Body of pancreas (tissue), 4 donors: ENCODE data around the gene NR6A1. TPM values are rescaled to one million over a fixed set of nuclear protein-coding genes. Genes with fewer than 3 reads are reported as not detected.

Experiments used
- ATAC-seq: fragments of 150-250 bp; one replicate; pipeline ENCODE4 v1.9.1; 2016
- DNase-seq, 4 donors: peaks; one replicate each; pipeline ENCODE4 v3.0.0-alpha.2; 2019
- H3K27ac ChIP-seq, 4 donors: fragments of 200-600 bp; sonication (generic); 1 replicate in 3 of 4; 2 replicates in 1 of 4; pipeline versions ENCODE4 v1.5.1 to v1.6.1; 2016 to 2019; ENCODE audit warnings: mild to moderate bottlenecking in 1 of 4, mixed read lengths in 1 of 4, moderate library complexity in 1 of 4
- H3K27me3 ChIP-seq, 2 donors: fragments of 200-600 bp; sonication (generic); one replicate each; pipeline ENCODE4 v1.6.0; 2016; ENCODE audit warnings: mild to moderate bottlenecking in 1 of 2
- H3K36me3 ChIP-seq, 2 donors: fragments of 200-600 bp; sonication (generic); replicated peaks in 1 of 2; 2 replicates each; pipeline ENCODE4 v1.5.1; 2016; ENCODE audit warnings: low read depth in 2 of 2; ENCODE audit not compliant: insufficient read depth in 1 of 2
- H3K4me1 ChIP-seq: fragments of 200-600 bp; sonication (generic); one replicate; pipeline ENCODE4 v1.6.0; 2016
- H3K4me3 ChIP-seq, 2 donors: fragments of 200-600 bp; sonication (generic); 1 replicate in 1 of 2; 2 replicates in 1 of 2; pipeline ENCODE4 v1.5.1; 2016 to 2019
- H3K9me3 ChIP-seq, 3 donors: fragments of 200-600 bp; sonication (generic); 1 replicate in 2 of 3; 2 replicates in 1 of 3; pipeline ENCODE4 v1.5.1; 2016
- POLR2A ChIP-seq, 3 donors: fragments of 450-650 bp; IDR thresholded peaks; one replicate each; pipeline ENCODE4 v1.6.1; 2016; ENCODE audit warnings: antibody characterized with exemption in 3 of 3, mild to moderate bottlenecking in 2 of 3
- WGBS, 2 donors: methylation state at CpG; one replicate each; pipeline ENCODE4 v1.1.5; 2017; 5-methylcytosine and 5-hydroxymethylcytosine counted together
- intact Hi-C: fragments of 100-400 bp; cut with DNase I; formaldehyde crosslinking; loops from one replicate; pipeline ENCODE4 v1.15.1; 2023
- total RNA-seq, 2 donors: library from RNA; depleted of rRNA; stranded (reverse); fragments of >200 nt; gene quantifications; one replicate each; pipeline ENCODE4 v1.1.0, GENCODE V29; 2016
- TF ChIP-seq, protein P1 (sequence below), 7 experiments: fragments of 450-650 bp in 4 of 7; fragments of 200-600 bp in 3 of 7; sonication (generic) in 3 of 7; IDR thresholded peaks; one replicate each; pipeline ENCODE4 v1.5.1; 2016 to 2019; ENCODE audit warnings: antibody characterized with exemption in 7 of 7

Gene NR6A1
- total RNA-seq, 2 donors from 2014 or later, result 3.3 to 3.9 TPM

- no peak for DNase-seq
- WGBS, 2 donors, result 73 to 91% methylated on average over 1 of the region's 1 CpG
- no peaks in the 10 kb centered on the region for H3K27me3 ChIP-seq
- H3K27ac ChIP-seq, result no peak overlapping the region
- no peaks in the 10 kb centered on the region for H3K36me3 ChIP-seq
- intact Hi-C loops, result no loop called here
- H3K4me1 ChIP-seq, result peaks cover 19% of the 10 kb centered on the region
- no peak for ATAC-seq
- TF ChIP-seq POLR2A (IDR thresholded peaks at IDR 0.05), result no peak
- TF ChIP-seq, protein P1, sequence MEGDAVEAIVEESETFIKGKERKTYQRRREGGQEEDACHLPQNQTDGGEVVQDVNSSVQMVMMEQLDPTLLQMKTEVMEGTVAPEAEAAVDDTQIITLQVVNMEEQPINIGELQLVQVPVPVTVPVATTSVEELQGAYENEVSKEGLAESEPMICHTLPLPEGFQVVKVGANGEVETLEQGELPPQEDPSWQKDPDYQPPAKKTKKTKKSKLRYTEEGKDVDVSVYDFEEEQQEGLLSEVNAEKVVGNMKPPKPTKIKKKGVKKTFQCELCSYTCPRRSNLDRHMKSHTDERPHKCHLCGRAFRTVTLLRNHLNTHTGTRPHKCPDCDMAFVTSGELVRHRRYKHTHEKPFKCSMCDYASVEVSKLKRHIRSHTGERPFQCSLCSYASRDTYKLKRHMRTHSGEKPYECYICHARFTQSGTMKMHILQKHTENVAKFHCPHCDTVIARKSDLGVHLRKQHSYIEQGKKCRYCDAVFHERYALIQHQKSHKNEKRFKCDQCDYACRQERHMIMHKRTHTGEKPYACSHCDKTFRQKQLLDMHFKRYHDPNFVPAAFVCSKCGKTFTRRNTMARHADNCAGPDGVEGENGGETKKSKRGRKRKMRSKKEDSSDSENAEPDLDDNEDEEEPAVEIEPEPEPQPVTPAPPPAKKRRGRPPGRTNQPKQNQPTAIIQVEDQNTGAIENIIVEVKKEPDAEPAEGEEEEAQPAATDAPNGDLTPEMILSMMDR (IDR thresholded peaks at IDR 0.05), result no peak
- H3K9me3 ChIP-seq, result no peaks in the 10 kb centered on the region
- H3K4me3 ChIP-seq, result no peak overlapping the region
Observed at GRCh38 chr9:124680049-124680448, 91.1 kb downstream of the NR6A1 start.

- DNase-seq, result peak in 3 of 4 donors; percentile 29 to 44 (median 36)
- H3K4me3 ChIP-seq, result no peak overlapping the region
- peak; percentile 79 for ATAC-seq
- no peaks in the 10 kb centered on the region for H3K9me3 ChIP-seq
- no peaks in the 10 kb centered on the region for H3K36me3 ChIP-seq
- no peak for TF ChIP-seq POLR2A (IDR thresholded peaks at IDR 0.05)
- TF ChIP-seq, protein P1 (IDR thresholded peaks at IDR 0.05), result no peak
- H3K27me3 ChIP-seq, result no peaks in the 10 kb centered on the region
- WGBS, 2 donors, result 10 to 19% methylated on average over 2 of the region's 2 CpGs
- intact Hi-C loops, result no loop called here
- peaks cover 23% of the 10 kb centered on the region for H3K4me1 ChIP-seq
- H3K27ac ChIP-seq, result peak overlapping the region; percentile 1 to 57 (median 39)
Observed at GRCh38 chr9:124676159-124676551, 95.0 kb downstream of the NR6A1 start.

- peaks cover 23% of the 10 kb centered on the region for H3K4me1 ChIP-seq
- H3K27ac ChIP-seq, result peak overlapping the region; percentile 1 to 57 (median 39)
- DNase-seq, result peak in 2 of 4 donors; percentile 6 to 20
- H3K4me3 ChIP-seq, result no peak overlapping the region
- WGBS, 2 donors, result 31 to 35% methylated on average over 6 of the region's 6 CpGs
- TF ChIP-seq, protein P1 (IDR thresholded peaks at IDR 0.05), result peak in 3 of 7 experiments; percentile 13 to 22 (median 17)
- TF ChIP-seq POLR2A (IDR thresholded peaks at IDR 0.05), result no peak
- intact Hi-C loops, result no loop called here
- ATAC-seq, result peak; percentile 59
- H3K27me3 ChIP-seq, result no peaks in the 10 kb centered on the region
- no peaks in the 10 kb centered on the region for H3K36me3 ChIP-seq
- no peaks in the 10 kb centered on the region for H3K9me3 ChIP-seq
Observed at GRCh38 chr9:124675261-124676158, 95.6 kb downstream of the NR6A1 start.

DNA sequence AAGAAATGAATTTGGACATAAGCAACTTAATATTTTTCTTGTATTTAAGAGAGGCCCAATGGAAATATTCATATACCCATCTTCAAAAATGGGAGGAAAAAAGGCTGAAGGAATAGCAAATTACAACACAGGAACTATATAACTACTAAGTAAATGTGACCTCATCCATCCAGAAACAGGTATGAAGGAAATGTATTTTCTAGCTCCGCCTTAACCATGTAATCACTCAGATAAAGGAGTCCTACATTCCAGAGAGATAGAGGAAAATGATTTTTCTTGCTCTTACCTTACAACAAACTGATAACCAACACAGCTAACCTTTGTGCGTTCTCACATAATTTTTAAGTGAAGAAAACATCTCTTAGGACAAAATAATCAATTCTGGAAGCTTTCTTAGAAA lies 96.5 kb downstream of the NR6A1 start:
- intact Hi-C loops, result no loop called here
- peak overlapping the region in 1 of 4 donors; percentile 57 for H3K27ac ChIP-seq

More for the DNA sequence above, 96.5 kb downstream of the NR6A1 start:
- TF ChIP-seq, protein P1 (IDR thresholded peaks at IDR 0.05), result no peak
- TF ChIP-seq POLR2A (IDR thresholded peaks at IDR 0.05), result no peak
- Histone ChIP-seq H3K36me3 (no peaks in the 10 kb centered on the region), H3K9me3 (no peaks in the 10 kb centered on the region), H3K4me3 (no peak overlapping the region), H3K27me3 (no peaks in the 10 kb centered on the region), H3K4me1 (peaks cover 23% of the 10 kb centered on the region)
- DNase-seq (no peak), ATAC-seq (no peak)
- WGBS, 2 donors, result 62 to 74% methylated on average over 2 of the region's 2 CpGs
